Neural cell (in vitro differentiated cells): ENCODE results near the gene EFCAB6. TPM values are rescaled to one million over a fixed set of nuclear protein-coding genes. Genes with fewer than 3 reads are reported as not detected.

Experiments
- H2AFZ ChIP-seq: fragments of 200-600, 300-800 bp; sonication (generic), shearing (Covaris generic); 2 replicates; pipeline ENCODE4 v1.6.0; 2014; ENCODE audit warnings: low read depth, mild to moderate bottlenecking, antibody characterized with exemption, low read length, moderate library complexity
- H3F3A ChIP-seq: fragments of 200-600 bp; shearing (Covaris generic); 2 replicates; pipeline ENCODE4 v1.6.1; 2016; ENCODE audit warnings: mild to moderate bottlenecking, moderate library complexity, mixed read lengths, antibody characterized with exemption, low read length; ENCODE audit not compliant: insufficient read depth, poor library complexity, severe bottlenecking
- H3K27ac ChIP-seq: fragments of 200-600, 300-800 bp; sonication (generic), shearing (Covaris generic); 2 replicates; pipeline ENCODE4 v1.5.1; 2014; ENCODE audit warnings: mild to moderate bottlenecking, low read length, moderate library complexity
- H3K27me3 ChIP-seq: fragments of 300-800, 200-600 bp; sonication (generic), shearing (Covaris generic); 2 replicates; pipeline ENCODE4 v1.6.0; 2014; ENCODE audit warnings: mild to moderate bottlenecking, low read depth, low read length, moderate library complexity; ENCODE audit not compliant: insufficient read depth
- H3K36me3 ChIP-seq: fragments of 300-800, 200-600 bp; sonication (generic), shearing (Covaris generic); 2 replicates; pipeline ENCODE4 v1.5.1; 2014; ENCODE audit warnings: mild to moderate bottlenecking, antibody characterized with exemption, low read length, moderate library complexity; ENCODE audit not compliant: insufficient read depth
- H3K4me2 ChIP-seq: fragments of 300-800, 200-600 bp; sonication (generic), shearing (Covaris generic); 2 replicates; pipeline ENCODE4 v1.6.0; 2014; ENCODE audit warnings: mild to moderate bottlenecking, low read length
- H3K4me3 ChIP-seq: fragments of 300-800, 200-600 bp; sonication (generic), shearing (Covaris generic); 2 replicates; pipeline ENCODE4 v1.5.1; 2014; ENCODE audit warnings: mild to moderate bottlenecking, low read length, moderate library complexity
- H3K79me2 ChIP-seq: fragments of 200-600 bp; shearing (Covaris generic); replicated peaks from 2 replicates; pipeline ENCODE4 v1.6.0; 2014; ENCODE audit warnings: mild to moderate bottlenecking, low read length, moderate library complexity; ENCODE audit not compliant: insufficient read depth
- H3K9ac ChIP-seq: fragments of 300-800, 200-600 bp; sonication (generic), shearing (Covaris generic); 2 replicates; pipeline ENCODE4 v1.6.1; 2016; ENCODE audit warnings: mild to moderate bottlenecking, low read length, mixed read lengths
- H3K9me2 ChIP-seq: fragments of 200-600 bp; shearing (Covaris generic); 2 replicates; pipeline ENCODE4 v1.6.1; 2016; ENCODE audit warnings: mild to moderate bottlenecking, low read length, mixed read lengths; ENCODE audit not compliant: insufficient read depth
- H3K9me3 ChIP-seq: fragments of 200-600, 300-800 bp; sonication (generic), shearing (Covaris generic); 2 replicates; pipeline ENCODE4 v1.6.1; 2016; ENCODE audit warnings: mild to moderate bottlenecking, mixed run types, low read length, moderate library complexity, mixed read lengths
- H4K20me1 ChIP-seq: fragments of 200-600 bp; shearing (Covaris generic); 2 replicates; pipeline ENCODE4 v1.6.1; 2016; ENCODE audit warnings: mild to moderate bottlenecking, mixed run types; ENCODE audit not compliant: insufficient read depth
- CTCF ChIP-seq: fragments of 450-650 bp; IDR thresholded peaks from 2 replicates; pipeline ENCODE4 v1.5.1; 2014; ENCODE audit warnings: antibody characterized with exemption, mild to moderate bottlenecking, moderate library complexity; ENCODE audit not compliant: poor library complexity, severe bottlenecking
- EP300 ChIP-seq: fragments of 450-650 bp; conservative IDR thresholded peaks from 2 replicates; pipeline ENCODE4 v1.6.1; 2014; ENCODE audit warnings: antibody characterized with exemption, mild to moderate bottlenecking, moderate library complexity; ENCODE audit not compliant: poor library complexity, severe bottlenecking
- EZH2 ChIP-seq: fragments of 200-600, 300-800 bp; shearing (Covaris generic), sonication (generic); IDR thresholded peaks from 2 replicates; pipeline ENCODE4 v1.6.1; 2014; ENCODE audit warnings: antibody characterized with exemption, low read length, borderline replicate concordance, mild to moderate bottlenecking; ENCODE audit not compliant: insufficient read depth, poor library complexity, severe bottlenecking
- MXI1 ChIP-seq: fragments of 450-650 bp; conservative IDR thresholded peaks from 2 replicates; pipeline ENCODE4 v1.6.1; 2014; ENCODE audit warnings: antibody characterized with exemption, mild to moderate bottlenecking; ENCODE audit not compliant: poor library complexity, severe bottlenecking
- POLR2AphosphoS5 ChIP-seq: IDR thresholded peaks from 2 replicates; pipeline ENCODE4 v1.6.1; 2012
- RAD21 ChIP-seq: fragments of 450-650 bp; conservative IDR thresholded peaks from 2 replicates; pipeline ENCODE4 v1.6.1; 2014; ENCODE audit warnings: antibody characterized with exemption, mild to moderate bottlenecking, moderate library complexity
- REST ChIP-seq: IDR thresholded peaks from 2 replicates; pipeline ENCODE4 v1.6.1; 2012; ENCODE audit warnings: borderline replicate concordance
- SMC3 ChIP-seq: fragments of 450-650 bp; conservative IDR thresholded peaks from 2 replicates; pipeline ENCODE4 v1.6.1; 2014; ENCODE audit warnings: antibody characterized with exemption, mild to moderate bottlenecking, moderate library complexity; ENCODE audit not compliant: poor library complexity
- TAF1 ChIP-seq: IDR thresholded peaks from 2 replicates; pipeline ENCODE4 v1.6.1; 2012; ENCODE audit warnings: low read depth
- polyA plus RNA-seq: library from polyadenylated mRNA; depleted of rRNA; stranded (reverse); fragments of >200 nt; gene quantifications from 2 replicates; pipeline ENCODE4 v1.2.3, GENCODE V29; 2014

EFCAB6 gene
- polyA plus RNA-seq, 1 donor from 2014 or later: 1.4 TPM

GRCh38 chr22:43734370-43735150, 77.5 kb downstream of the EFCAB6 start:
- no peaks in the 10 kb centered on the region for H3K36me3 ChIP-seq

GRCh38 chr22:43733138-43733537, 79.0 kb downstream of the EFCAB6 start:
- Histone ChIP-seq H3K9ac (no peak overlapping the region), H3K27me3 (no peaks in the 10 kb centered on the region), H4K20me1 (no peaks in the 10 kb centered on the region), H3F3A (no peaks in the 10 kb centered on the region), H2AFZ (no peak overlapping the region), H3K27ac (no peak overlapping the region), H3K9me2 (no peaks in the 10 kb centered on the region), H3K4me2 (no peak overlapping the region), H3K4me3 (no peak overlapping the region), H3K36me3 (no peaks in the 10 kb centered on the region), H3K79me2 (no peaks in the 10 kb centered on the region), H3K9me3 (no peaks in the 10 kb centered on the region)
- no peak for TF ChIP-seq RAD21
- TF ChIP-seq REST: no peak
- no peak for TF ChIP-seq MXI1
- TF ChIP-seq EP300: no peak
- no peak for TF ChIP-seq CTCF

More at GRCh38 chr22:43734370-43735150, 77.5 kb downstream of the EFCAB6 start:
- Histone ChIP-seq H3K9me3 (no peaks in the 10 kb centered on the region), H3K4me3 (no peak overlapping the region), H3K27ac (no peak overlapping the region), H3K79me2 (no peaks in the 10 kb centered on the region), H3F3A (no peaks in the 10 kb centered on the region), H2AFZ (no peak overlapping the region), H3K4me2 (no peak overlapping the region), H4K20me1 (no peaks in the 10 kb centered on the region), H3K9me2 (no peaks in the 10 kb centered on the region), H3K9ac (no peak overlapping the region), H3K27me3 (no peaks in the 10 kb centered on the region)
- TF ChIP-seq REST (no peak), POLR2AphosphoS5 (no peak), EZH2 (no peak), SMC3 (no peak), TAF1 (no peak), RAD21 (no peak), CTCF (no peak), MXI1 (no peak), EP300 (no peak)
